AG10803 (cell line): Measurements from ENCODE around the gene PGM3.
A peak's percentile ranks its signal among the peaks of the same experiment; 100 is the strongest.
"Not testable (repeated sequence)": the region's sequence is repeated elsewhere in the genome, so short reads cannot be mapped to it uniquely, and the experiment has no call there.

Experiments
- DNase-seq: peaks from one replicate; pipeline ENCODE4 v3.0.0; 2010; ENCODE audit warnings: low read depth
- H3K4me3 ChIP-seq: 2 replicates; pipeline ENCODE4 v1.5.1; 2011; ENCODE audit warnings: mild to moderate bottlenecking, low read length, control low read depth
- CTCF ChIP-seq: conservative IDR thresholded peaks from 2 replicates; pipeline ENCODE4 v1.5.1; 2011; ENCODE audit warnings: mild to moderate bottlenecking, low read length, control low read depth, inconsistent platforms

PGM3 gene

DNA sequence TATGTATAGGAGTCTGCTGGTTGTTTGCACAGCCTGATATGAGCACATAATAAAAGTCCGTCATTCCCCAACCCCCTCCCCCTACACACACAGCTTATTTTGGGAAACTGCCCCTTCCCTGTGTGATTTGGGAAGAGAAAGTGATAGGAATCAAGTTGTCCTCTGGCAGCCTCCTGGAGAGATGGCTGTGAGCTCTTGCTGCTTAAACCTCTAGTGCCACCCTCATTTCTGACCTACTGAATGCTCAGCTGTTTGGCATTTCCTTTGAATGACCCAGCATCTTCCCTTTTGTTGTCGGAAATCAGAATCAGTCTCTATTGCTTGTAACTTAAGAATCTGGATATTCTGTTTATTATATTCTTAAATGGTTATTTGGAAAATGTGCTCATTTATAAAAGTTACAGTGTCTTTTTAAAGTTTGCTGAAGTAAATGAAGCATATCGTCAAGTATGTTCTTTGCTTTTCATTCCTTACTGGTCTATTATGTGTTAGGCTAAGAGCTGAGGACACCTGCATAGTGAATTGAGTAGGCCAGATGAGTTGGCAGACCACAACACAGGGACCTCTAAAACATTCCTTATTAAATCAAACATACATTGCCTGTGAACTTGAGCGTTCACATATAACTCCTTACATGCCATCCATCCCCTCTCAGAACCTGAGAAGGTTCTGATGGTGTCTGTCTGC is 5.6 kb upstream of the PGM3 start:
- no peak for TF ChIP-seq CTCF
- peak; percentile 39 for DNase-seq
- H3K4me3 ChIP-seq, result no peak overlapping the region

GRCh38 chr6:83193747-83194566 is 892 bp upstream of the PGM3 start:
- no peak for TF ChIP-seq CTCF
- H3K4me3 ChIP-seq, result peak overlapping the region; percentile 86
- peak; percentile 21 for DNase-seq

GRCh38 chr6:83192456-83192855 is 609 bp downstream of the PGM3 start:
- peak; percentile 16 for DNase-seq
- H3K4me3 ChIP-seq, result peak overlapping the region; percentile 86
- no peak for TF ChIP-seq CTCF

DNA sequence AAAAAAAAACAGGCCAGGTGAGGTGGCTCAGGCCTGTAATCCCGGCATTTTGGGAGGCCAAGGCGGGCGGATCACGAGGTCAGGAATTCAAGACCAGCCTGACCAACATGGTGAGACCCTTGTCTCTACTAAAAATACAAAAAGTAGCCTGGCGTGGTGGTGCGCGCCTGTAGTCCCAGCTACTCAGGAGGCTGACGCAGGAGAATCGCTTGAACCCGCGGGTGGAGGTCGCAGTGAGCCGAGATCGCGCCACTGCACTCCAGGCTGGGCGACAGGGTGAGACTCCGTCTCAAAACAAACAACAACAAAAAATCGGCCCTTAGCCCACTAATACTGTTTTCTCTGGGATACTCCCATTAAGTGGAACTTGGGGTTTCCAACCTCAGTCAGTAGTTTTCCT is 1.1 kb downstream of the PGM3 start:
- H3K4me3 ChIP-seq, result peak overlapping the region; percentile 86
- not testable (repeated sequence) for DNase-seq

- no peak overlapping the region for H3K4me3 ChIP-seq
- no peak for TF ChIP-seq CTCF
- no peak for DNase-seq
Observed at GRCh38 chr6:83190626-83191025, 2.4 kb downstream of the PGM3 start.

GRCh38 chr6:83188501-83188900 is 4.6 kb downstream of the PGM3 start:
- TF ChIP-seq CTCF, result no peak

GRCh38 chr6:83185096-83185495 is 8.0 kb downstream of the PGM3 start:
- no peak for DNase-seq
- TF ChIP-seq CTCF, result no peak
- no peak overlapping the region for H3K4me3 ChIP-seq

More at GRCh38 chr6:83188501-83188900, 4.6 kb downstream of the PGM3 start:
- H3K4me3 ChIP-seq, result no peak overlapping the region
- DNase-seq, result no peak
